K562 (cell line): ENCODE results near the gene VPS13D. TPM values are rescaled to one million over a fixed set of nuclear protein-coding genes. Genes with fewer than 3 reads are reported as not detected.

Experiments
- CEBPB ChIP-seq: fragments of 450-650 bp; IDR thresholded peaks from 2 replicates; pipeline ENCODE4 v1.6.1; 2016; ENCODE audit warnings: missing genetic modification characterization, missing compliant biosample characterization
- CXXC5 ChIP-seq: fragments of 250-450 bp; sonication (Bioruptor Pico); IDR thresholded peaks from 2 replicates; pipeline ENCODE4 v1.8.0; 2022; ENCODE audit warnings: inconsistent platforms, mild to moderate bottlenecking, moderate library complexity
- FOSL1 ChIP-seq: fragments of 200-800 bp; sonication (Bioruptor generic); conservative IDR thresholded peaks from 2 replicates; pipeline ENCODE4 v1.6.1; 2016; ENCODE audit warnings: missing genetic modification characterization, missing compliant biosample characterization
- FOXJ2 ChIP-seq: fragments of 200-800 bp; sonication (Bioruptor generic); IDR thresholded peaks from 2 replicates; pipeline ENCODE4 v1.6.1; 2016; ENCODE audit warnings: missing genetic modification characterization, missing compliant biosample characterization
- POLR3G ChIP-seq: IDR thresholded peaks from 2 replicates; pipeline ENCODE4 v1.6.1; 2011; ENCODE audit not compliant: insufficient read length, insufficient replicate concordance; ENCODE audit errors: extremely low read depth
- TEAD1 ChIP-seq, 2 experiments: fragments of 450-650 bp in 1 of 2; sonication (generic) in 1 of 2; formaldehyde crosslinking; IDR thresholded peaks; 2 replicates each; pipeline versions ENCODE4 v1.4.0 to v1.8.0; 2020 to 2022; ENCODE audit warnings: mild to moderate bottlenecking in 2 of 2, missing genetic modification reagents in 1 of 2
- ZBED1 ChIP-seq: IDR thresholded peaks from 2 replicates; pipeline ENCODE4 v1.6.1; 2014
- ZFP30 ChIP-seq: fragments of 250-450 bp; sonication (Bioruptor Pico); IDR thresholded peaks from 2 replicates; pipeline ENCODE4 v1.8.0; 2022; ENCODE audit warnings: moderate library complexity, mild to moderate bottlenecking, inconsistent platforms, borderline replicate concordance
- ZNF239 ChIP-seq: fragments of 250-450 bp; sonication (Bioruptor Pico); IDR thresholded peaks from 2 replicates; pipeline ENCODE4 v1.4.0; 2020; ENCODE audit warnings: mild to moderate bottlenecking
- polyA plus RNA-seq, 8 experiments: library from polyadenylated mRNA; depleted of rRNA in 4 of 8; stranded (reverse) in 5 of 8; unstranded in 3 of 8; fragments of >200 nt; fragmentation: Nextera tagmentation in 2 of 8; fragmentation: Illumina TruSeq in 1 of 8; extraction: Ambion mirVana in 2 of 8; extraction: Trizol in 1 of 8; gene quantifications; 2 replicates each; pipeline versions ENCODE4 v1.2.1 to v1.2.3, GENCODE V29; 2011 to 2014; ENCODE audit warnings: inconsistent platforms in 1 of 8, missing spikeins in 1 of 8
- total RNA-seq, 7 experiments: library from RNA; depleted of rRNA in 6 of 7; stranded (reverse); fragments of >200 nt in 6 of 7; fragmentation: Illumina TruSeq in 2 of 7; extraction: Trizol in 2 of 7; gene quantifications; 2 replicates each; pipeline versions ENCODE4 v1.2.1 to v1.2.3, GENCODE V29; 2011 to 2021; ENCODE audit warnings: low replicate concordance in 1 of 7
- TF ChIP-seq, protein P1 (sequence below), 3 experiments: fragments of 200-800 bp in 1 of 3; fragments of 250-450 bp in 1 of 3; fragments of 450-650 bp in 1 of 3; sonication (Bioruptor Pico) in 1 of 3; sonication (Bioruptor generic) in 1 of 3; formaldehyde crosslinking in 1 of 3; IDR thresholded peaks; 2 replicates each; pipeline versions ENCODE4 v1.6.1 to v1.8.0; 2016 to 2022; ENCODE audit warnings: mild to moderate bottlenecking in 2 of 3, missing genetic modification characterization in 2 of 3, missing compliant biosample characterization in 1 of 3, moderate library complexity in 1 of 3
- TF ChIP-seq, protein P2 (sequence below): fragments of 450-650 bp; conservative IDR thresholded peaks from 2 replicates; pipeline ENCODE4 v1.6.1; 2016; ENCODE audit warnings: missing genetic modification characterization, low read depth, mild to moderate bottlenecking, missing compliant biosample characterization, moderate library complexity
- TF ChIP-seq, protein P3 (sequence below): sonication (generic); IDR thresholded peaks from 2 replicates; pipeline ENCODE4 v1.6.1; 2016
- TF ChIP-seq, protein P4 (sequence below): fragments of 450-650 bp; conservative IDR thresholded peaks from 2 replicates; pipeline ENCODE4 v1.6.1; 2016; ENCODE audit warnings: missing genetic modification characterization, low read depth, mild to moderate bottlenecking, control low read depth, missing compliant biosample characterization
- TF ChIP-seq, protein P5 (sequence below): fragments of 250-450 bp; sonication (Bioruptor Pico); IDR thresholded peaks from 2 replicates; pipeline ENCODE4 v1.8.0; 2021; ENCODE audit warnings: moderate library complexity, mild to moderate bottlenecking, inconsistent platforms

The VPS13D gene
- total and polyA plus RNA-seq, 9 of the 15 experiments (the other 6 are each of a cell fraction or from before 2014, with no cell fraction given): 6.1 to 51.5 (median 38.5) TPM

DNA sequence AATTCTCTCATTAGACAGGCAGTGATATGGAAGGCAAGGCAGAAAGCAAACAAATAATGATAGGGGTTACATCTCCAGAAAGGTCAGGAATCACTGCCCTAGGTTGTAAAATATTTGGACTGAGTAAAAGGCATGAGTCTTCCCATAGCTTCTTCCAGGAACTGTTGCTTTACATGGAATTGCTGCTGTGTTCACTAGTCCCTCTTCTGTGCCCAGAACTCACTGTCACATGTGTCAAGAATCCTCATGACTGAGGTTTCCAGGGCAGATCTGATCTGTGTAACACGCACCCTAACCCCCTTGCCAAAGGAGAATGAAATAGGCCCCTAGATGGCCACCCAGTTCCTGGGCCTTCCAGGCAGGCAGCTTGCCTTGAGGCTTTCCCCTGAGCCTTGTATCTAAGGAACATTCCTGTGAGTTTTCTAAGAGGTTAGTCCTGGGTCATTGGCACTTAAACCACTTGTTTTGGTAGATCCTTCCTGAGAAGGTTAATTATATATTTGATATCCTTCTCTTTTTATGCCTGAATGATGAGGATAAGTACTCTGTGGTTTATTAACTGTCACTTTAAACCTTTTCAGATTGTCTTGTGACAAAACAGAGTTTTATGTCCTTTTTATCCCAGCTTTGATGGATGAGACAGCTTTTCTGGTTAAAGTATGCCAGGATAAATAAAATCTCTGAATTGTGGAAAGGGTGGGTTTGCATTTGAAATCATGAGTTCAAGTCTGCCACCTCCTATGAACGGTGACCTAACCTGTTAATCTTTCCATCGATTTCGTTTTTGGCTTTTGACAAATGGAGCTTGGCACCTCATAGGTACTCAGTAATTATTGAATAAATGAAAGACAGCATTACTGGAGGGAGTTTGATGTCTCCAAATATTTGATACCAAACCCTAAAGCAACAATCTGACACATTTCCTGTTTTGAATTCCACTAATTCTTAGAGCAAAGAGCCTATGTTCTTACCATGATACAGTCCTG, 224.9 kb downstream of the VPS13D start (continued):
- TF ChIP-seq CXXC5 (CRISPR knock-in tag): peak; percentile 57
- no peak for TF ChIP-seq CEBPB (tag)
- TF ChIP-seq FOSL1 (tag): no peak
- TF ChIP-seq, protein P1, sequence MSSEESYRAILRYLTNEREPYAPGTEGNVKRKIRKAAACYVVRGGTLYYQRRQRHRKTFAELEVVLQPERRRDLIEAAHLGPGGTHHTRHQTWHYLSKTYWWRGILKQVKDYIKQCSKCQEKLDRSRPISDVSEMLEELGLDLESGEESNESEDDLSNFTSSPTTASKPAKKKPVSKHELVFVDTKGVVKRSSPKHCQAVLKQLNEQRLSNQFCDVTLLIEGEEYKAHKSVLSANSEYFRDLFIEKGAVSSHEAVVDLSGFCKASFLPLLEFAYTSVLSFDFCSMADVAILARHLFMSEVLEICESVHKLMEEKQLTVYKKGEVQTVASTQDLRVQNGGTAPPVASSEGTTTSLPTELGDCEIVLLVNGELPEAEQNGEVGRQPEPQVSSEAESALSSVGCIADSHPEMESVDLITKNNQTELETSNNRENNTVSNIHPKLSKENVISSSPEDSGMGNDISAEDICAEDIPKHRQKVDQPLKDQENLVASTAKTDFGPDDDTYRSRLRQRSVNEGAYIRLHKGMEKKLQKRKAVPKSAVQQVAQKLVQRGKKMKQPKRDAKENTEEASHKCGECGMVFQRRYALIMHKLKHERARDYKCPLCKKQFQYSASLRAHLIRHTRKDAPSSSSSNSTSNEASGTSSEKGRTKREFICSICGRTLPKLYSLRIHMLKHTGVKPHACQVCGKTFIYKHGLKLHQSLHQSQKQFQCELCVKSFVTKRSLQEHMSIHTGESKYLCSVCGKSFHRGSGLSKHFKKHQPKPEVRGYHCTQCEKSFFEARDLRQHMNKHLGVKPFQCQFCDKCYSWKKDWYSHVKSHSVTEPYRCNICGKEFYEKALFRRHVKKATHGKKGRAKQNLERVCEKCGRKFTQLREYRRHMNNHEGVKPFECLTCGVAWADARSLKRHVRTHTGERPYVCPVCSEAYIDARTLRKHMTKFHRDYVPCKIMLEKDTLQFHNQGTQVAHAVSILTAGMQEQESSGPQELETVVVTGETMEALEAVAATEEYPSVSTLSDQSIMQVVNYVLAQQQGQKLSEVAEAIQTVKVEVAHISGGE (CRISPR knock-in tag; IDR thresholded peaks at IDR 0.05): peak in 1 of 3 experiments; percentile 50; a peak in 2 of 6 replicates
- TF ChIP-seq ZFP30 (CRISPR knock-in tag): no peak
- TF ChIP-seq, protein P2, sequence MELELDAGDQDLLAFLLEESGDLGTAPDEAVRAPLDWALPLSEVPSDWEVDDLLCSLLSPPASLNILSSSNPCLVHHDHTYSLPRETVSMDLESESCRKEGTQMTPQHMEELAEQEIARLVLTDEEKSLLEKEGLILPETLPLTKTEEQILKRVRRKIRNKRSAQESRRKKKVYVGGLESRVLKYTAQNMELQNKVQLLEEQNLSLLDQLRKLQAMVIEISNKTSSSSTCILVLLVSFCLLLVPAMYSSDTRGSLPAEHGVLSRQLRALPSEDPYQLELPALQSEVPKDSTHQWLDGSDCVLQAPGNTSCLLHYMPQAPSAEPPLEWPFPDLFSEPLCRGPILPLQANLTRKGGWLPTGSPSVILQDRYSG (tag): peak; percentile 74; the same call in 1 of the 2 replicates
- TF ChIP-seq FOXJ2 (tag): no peak
- TF ChIP-seq TEAD1 (CRISPR knock-in tag; IDR thresholded peaks at IDR 0.05): peak; percentile 27 to 39; a peak in 2 of 4 replicates
- TF ChIP-seq, protein P3, sequence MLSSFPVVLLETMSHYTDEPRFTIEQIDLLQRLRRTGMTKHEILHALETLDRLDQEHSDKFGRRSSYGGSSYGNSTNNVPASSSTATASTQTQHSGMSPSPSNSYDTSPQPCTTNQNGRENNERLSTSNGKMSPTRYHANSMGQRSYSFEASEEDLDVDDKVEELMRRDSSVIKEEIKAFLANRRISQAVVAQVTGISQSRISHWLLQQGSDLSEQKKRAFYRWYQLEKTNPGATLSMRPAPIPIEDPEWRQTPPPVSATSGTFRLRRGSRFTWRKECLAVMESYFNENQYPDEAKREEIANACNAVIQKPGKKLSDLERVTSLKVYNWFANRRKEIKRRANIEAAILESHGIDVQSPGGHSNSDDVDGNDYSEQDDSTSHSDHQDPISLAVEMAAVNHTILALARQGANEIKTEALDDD: peak; percentile 55
- no peak for TF ChIP-seq ZBED1
- TF ChIP-seq, protein P4, sequence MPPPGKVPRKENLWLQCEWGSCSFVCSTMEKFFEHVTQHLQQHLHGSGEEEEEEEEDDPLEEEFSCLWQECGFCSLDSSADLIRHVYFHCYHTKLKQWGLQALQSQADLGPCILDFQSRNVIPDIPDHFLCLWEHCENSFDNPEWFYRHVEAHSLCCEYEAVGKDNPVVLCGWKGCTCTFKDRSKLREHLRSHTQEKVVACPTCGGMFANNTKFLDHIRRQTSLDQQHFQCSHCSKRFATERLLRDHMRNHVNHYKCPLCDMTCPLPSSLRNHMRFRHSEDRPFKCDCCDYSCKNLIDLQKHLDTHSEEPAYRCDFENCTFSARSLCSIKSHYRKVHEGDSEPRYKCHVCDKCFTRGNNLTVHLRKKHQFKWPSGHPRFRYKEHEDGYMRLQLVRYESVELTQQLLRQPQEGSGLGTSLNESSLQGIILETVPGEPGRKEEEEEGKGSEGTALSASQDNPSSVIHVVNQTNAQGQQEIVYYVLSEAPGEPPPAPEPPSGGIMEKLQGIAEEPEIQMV (tag): 0 out of 2 replicates have a peak, but pooled peaks have one; percentile 17
- TF ChIP-seq, protein P5, sequence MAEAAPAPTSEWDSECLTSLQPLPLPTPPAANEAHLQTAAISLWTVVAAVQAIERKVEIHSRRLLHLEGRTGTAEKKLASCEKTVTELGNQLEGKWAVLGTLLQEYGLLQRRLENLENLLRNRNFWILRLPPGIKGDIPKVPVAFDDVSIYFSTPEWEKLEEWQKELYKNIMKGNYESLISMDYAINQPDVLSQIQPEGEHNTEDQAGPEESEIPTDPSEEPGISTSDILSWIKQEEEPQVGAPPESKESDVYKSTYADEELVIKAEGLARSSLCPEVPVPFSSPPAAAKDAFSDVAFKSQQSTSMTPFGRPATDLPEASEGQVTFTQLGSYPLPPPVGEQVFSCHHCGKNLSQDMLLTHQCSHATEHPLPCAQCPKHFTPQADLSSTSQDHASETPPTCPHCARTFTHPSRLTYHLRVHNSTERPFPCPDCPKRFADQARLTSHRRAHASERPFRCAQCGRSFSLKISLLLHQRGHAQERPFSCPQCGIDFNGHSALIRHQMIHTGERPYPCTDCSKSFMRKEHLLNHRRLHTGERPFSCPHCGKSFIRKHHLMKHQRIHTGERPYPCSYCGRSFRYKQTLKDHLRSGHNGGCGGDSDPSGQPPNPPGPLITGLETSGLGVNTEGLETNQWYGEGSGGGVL (CRISPR knock-in tag): no peak
- TF ChIP-seq POLR3G: no peak
- TF ChIP-seq ZNF239 (CRISPR knock-in tag): 0 out of 2 replicates have a peak, but pooled peaks have one; percentile 7
